ENCODE measurements around the gene FAM111B. TPM values are rescaled to one million over a fixed set of nuclear protein-coding genes. Genes with fewer than 3 reads are reported as not detected.

FAM111B gene
- total RNA-seq, 6 experiments from 2014 or later = 6.1 to 16.7 (median 13.5) TPM

GRCh38 chr11:59158206-59159068 is 51.4 kb downstream of the FAM111B start:
- Mint-ChIP-seq H3K27ac (peak overlapping the region; percentile 58), H3K36me3 (ENCODE audit: low read depth) (no peaks in the 10 kb centered on the region), H3K9me3 (no peaks in the 10 kb centered on the region), H3K27me3 (ENCODE audit: insufficient read depth) (peaks cover 21% of the 10 kb centered on the region), H3K4me1 (ENCODE audit: low read depth) (no peaks in the 10 kb centered on the region), H3K4me3 (peak overlapping the region; percentile 6; the same call in 1 of the 2 replicates)
- TF ChIP-seq CTCF (IDR thresholded peaks at IDR 0.05) = peak; percentile 92
- peak; percentile 66 for DNase-seq

DNA sequence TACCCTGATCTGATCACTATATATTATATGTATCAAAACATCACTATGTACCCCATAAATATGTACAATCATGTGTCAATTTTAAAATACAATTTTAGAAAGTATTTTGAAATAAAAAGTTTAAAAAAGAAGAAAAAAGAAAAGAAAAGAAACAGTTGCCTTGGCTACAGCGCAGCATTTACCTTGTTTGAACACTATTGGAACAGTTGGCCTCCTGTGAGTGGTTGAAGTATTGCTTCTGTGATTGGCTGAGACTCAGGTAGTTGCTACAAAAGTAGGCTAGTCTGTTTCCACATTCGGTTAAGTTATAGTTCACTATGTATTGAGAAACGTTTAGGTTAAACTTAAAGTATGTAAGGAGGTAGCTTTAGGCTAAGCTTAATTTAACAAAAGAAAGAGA is 57.0 kb downstream of the FAM111B start:
- H3K36me3 Mint-ChIP-seq (ENCODE audit: low read depth) = no peaks in the 10 kb centered on the region
- DNase-seq = no peak
- H3K9me3 Mint-ChIP-seq = no peaks in the 10 kb centered on the region
- H3K4me1 Mint-ChIP-seq (ENCODE audit: low read depth) = no peaks in the 10 kb centered on the region
- no peak for TF ChIP-seq CTCF (IDR thresholded peaks at IDR 0.05)
- H3K4me3 Mint-ChIP-seq = no peak overlapping the region
- H3K27ac Mint-ChIP-seq = no peak overlapping the region
- peaks cover 26% of the 10 kb centered on the region for H3K27me3 Mint-ChIP-seq (ENCODE audit: insufficient read depth)

DNA sequence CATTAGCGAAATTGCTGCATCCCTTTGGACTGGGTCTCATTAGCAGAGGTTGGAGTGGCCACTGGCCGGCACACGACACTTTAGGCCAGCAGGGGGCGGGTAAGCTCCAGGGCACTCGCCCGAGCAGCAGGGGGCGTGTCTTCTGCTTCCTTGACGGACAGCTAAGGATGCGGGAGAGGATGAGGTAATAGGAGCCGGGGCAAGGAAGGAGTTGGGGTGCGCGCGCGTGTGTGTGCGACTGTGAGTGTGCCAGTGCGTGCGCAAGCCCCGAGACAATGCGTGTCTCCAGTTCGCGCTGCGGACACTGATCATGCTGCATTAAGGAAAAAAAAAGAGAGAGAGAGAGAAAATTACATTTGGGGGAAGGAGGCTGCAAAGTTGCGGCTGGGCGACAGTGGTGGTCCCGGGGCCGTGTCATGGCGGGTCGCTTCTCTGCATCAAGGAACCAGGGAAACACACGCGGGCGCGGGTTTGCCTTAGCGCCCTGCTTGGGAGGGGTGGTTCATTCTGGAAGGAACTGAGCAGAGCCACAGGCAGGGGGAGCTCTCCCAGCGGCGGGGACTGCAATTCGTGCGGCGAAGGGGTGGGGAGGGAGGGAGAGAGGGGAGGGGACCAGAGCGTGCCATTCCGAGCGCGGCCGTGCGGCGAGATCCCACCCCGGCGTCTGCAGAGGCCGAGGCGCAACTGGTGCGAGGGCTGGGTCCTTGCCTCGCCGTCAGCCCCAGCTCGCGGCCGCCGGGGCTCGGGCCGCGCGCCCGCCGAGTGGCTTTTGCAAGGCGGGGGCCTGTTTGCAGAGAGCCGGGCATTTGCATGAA is 64.7 kb downstream of the FAM111B start, which contains the start of gene DTX4:
DTX4 (plus strand) TSS at position 625 of the 815 bp plus-strand sequence. CDS start 464 bp downstream, outside the sequence.
- TF ChIP-seq CTCF (IDR thresholded peaks at IDR 0.05) = peak; percentile 91
- peak within 1 kb of the TSS; percentile 91 for H3K4me3 Mint-ChIP-seq
- H3K9me3 Mint-ChIP-seq = no peaks in the 10 kb centered on the region
- peak; percentile 86 for DNase-seq
- no peaks in the 10 kb centered on the region for H3K36me3 Mint-ChIP-seq (ENCODE audit: low read depth)
- peaks cover 4% of the 10 kb centered on the region for H3K27me3 Mint-ChIP-seq (ENCODE audit: insufficient read depth)
- H3K27ac Mint-ChIP-seq = peak within 1 kb of the TSS; percentile 40; the same call in 1 of the 2 replicates
- peaks cover 33% of the 10 kb centered on the region for H3K4me1 Mint-ChIP-seq (ENCODE audit: low read depth)

DNA sequence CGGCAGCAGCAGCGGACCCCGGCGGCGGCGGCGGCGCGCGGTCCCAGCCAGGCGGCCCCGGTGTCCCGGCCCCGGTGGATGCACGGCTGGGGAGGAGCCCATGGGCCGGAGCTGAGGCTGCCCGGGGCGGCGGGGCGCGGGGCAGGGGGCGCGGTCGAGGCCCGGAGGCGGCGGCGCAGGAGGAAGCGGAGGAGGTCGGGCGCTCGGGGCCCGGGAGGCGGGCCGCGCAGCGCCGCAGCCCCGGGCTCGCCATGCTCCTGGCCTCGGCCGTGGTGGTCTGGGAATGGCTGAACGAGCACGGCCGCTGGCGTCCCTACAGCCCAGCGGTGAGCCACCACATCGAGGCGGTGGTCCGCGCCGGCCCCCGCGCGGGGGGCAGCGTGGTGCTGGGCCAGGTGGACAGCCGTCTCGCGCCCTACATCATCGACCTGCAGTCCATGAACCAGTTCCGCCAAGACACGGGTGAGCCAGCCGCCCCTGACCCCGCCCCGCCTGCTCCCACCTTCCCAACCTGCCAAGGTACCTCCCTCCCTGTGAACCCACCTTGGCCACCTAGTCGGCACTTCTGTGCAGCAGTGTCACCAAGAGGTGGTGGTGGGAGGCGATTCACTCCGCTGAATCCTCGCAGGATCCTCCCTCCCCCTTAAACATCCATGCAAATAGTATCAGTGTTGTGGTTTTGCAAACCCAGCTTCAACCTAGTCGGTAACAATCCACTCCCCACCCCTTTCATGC is 65.5 kb downstream of the FAM111B start:
- TF ChIP-seq CTCF (IDR thresholded peaks at IDR 0.05) = no peak
- Mint-ChIP-seq H3K4me1 (ENCODE audit: low read depth) (peaks cover 33% of the 10 kb centered on the region), H3K36me3 (ENCODE audit: low read depth) (peaks cover 6% of the 10 kb centered on the region; the same call in 1 of the 2 replicates), H3K9me3 (no peaks in the 10 kb centered on the region), H3K27me3 (ENCODE audit: insufficient read depth) (peaks cover 4% of the 10 kb centered on the region), H3K27ac (peak overlapping the region; percentile 40; the same call in 1 of the 2 replicates), H3K4me3 (peak overlapping the region; percentile 91)
- no peak for DNase-seq
